HL-60 (cell line): ENCODE measurements around the gene GARRE1.

Source experiments
- DNase-seq, 2 experiments: peaks; one replicate each; pipeline ENCODE4 v3.0.0-alpha.2; 2010 to 2020; ENCODE audit warnings: low read depth in 1 of 2, low spot score in 1 of 2
- H3K27ac ChIP-seq: fragments of 250-450 bp; sonication (Bioruptor Pico); replicated peaks from 2 replicates; pipeline ENCODE4 v1.5.1; 2020; ENCODE audit warnings: mild to moderate bottlenecking, moderate library complexity
- H3K27me3 ChIP-seq: fragments of 250-450 bp; sonication (Bioruptor Pico); 2 replicates; pipeline ENCODE4 v1.5.1; 2021; ENCODE audit warnings: mild to moderate bottlenecking, moderate library complexity; ENCODE audit not compliant: insufficient read depth, poor library complexity, severe bottlenecking
- H3K4me3 ChIP-seq: replicated peaks from 2 replicates; pipeline ENCODE4 v1.5.1; 2011; ENCODE audit warnings: mild to moderate bottlenecking, control low read depth, low read length; ENCODE audit not compliant: insufficient read depth
- CTCF ChIP-seq: IDR thresholded peaks from one replicate; pipeline ENCODE4 v1.5.1; 2011; ENCODE audit warnings: low read length, control low read depth, inconsistent platforms; ENCODE audit not compliant: insufficient read depth
- GABPA ChIP-seq: IDR thresholded peaks from 2 replicates; pipeline ENCODE4 v1.6.1; 2012; ENCODE audit warnings: low read depth
- POLR2AphosphoS5 ChIP-seq: IDR thresholded peaks from 2 replicates; pipeline ENCODE4 v1.6.1; 2012; ENCODE audit warnings: low read depth
- REST ChIP-seq: IDR thresholded peaks from 2 replicates; pipeline ENCODE4 v1.6.1; 2012; ENCODE audit warnings: low read depth; ENCODE audit not compliant: insufficient replicate concordance
- SPI1 ChIP-seq: IDR thresholded peaks from 2 replicates; pipeline ENCODE4 v1.6.1; 2012; ENCODE audit warnings: low read depth, mild to moderate bottlenecking, borderline replicate concordance

Gene GARRE1

GRCh38 chr19:34220472-34221063 lies 33.8 kb upstream of the GARRE1 start:
- DNase-seq, result peak; percentile 40 to 59
- Histone ChIP-seq H3K4me3 (no peak overlapping the region), H3K27ac (no peak overlapping the region), H3K27me3 (no peaks in the 10 kb centered on the region)
- TF ChIP-seq CTCF, result peak; percentile 79
- no peak for TF ChIP-seq POLR2AphosphoS5

- Histone ChIP-seq H3K27ac (no peak overlapping the region), H3K27me3 (no peaks in the 10 kb centered on the region), H3K4me3 (no peak overlapping the region)
- DNase-seq, result no peak
- TF ChIP-seq SPI1 (no peak), POLR2AphosphoS5 (no peak), REST (no peak), GABPA (no peak), CTCF (no peak)
These were observed 32.0 kb upstream of the GARRE1 start for GRCh38 chr19:34222386-34222785.

GRCh38 chr19:34224996-34225658 lies 29.2 kb upstream of the GARRE1 start:
- no peak overlapping the region for H3K4me3 ChIP-seq
- no peak overlapping the region for H3K27ac ChIP-seq
- no peak for TF ChIP-seq POLR2AphosphoS5
- no peak for TF ChIP-seq CTCF
- no peak for TF ChIP-seq GABPA
- no peak for TF ChIP-seq SPI1
- TF ChIP-seq REST, result no peak
- DNase-seq, result no peak
- H3K27me3 ChIP-seq, result no peaks in the 10 kb centered on the region

- Histone ChIP-seq H3K4me3 (no peak overlapping the region), H3K27ac (no peak overlapping the region), H3K27me3 (no peaks in the 10 kb centered on the region)
- TF ChIP-seq GABPA (no peak), POLR2AphosphoS5 (no peak), REST (no peak), CTCF (no peak), SPI1 (no peak)
- no peak for DNase-seq
These were observed 28.7 kb upstream of the GARRE1 start for GRCh38 chr19:34225659-34226015.
